HEK293 (cell line): ENCODE data around the gene ZNF524.

Experiments
- AEBP2 ChIP-seq: fragments of 450-650 bp; formaldehyde crosslinking; IDR thresholded peaks from 2 replicates; pipeline ENCODE4 v1.5.1; 2016; ENCODE audit warnings: missing biosample characterization, missing genetic modification characterization, borderline replicate concordance
- ATF2 ChIP-seq: fragments of 450-650 bp; formaldehyde crosslinking; IDR thresholded peaks from 2 replicates; pipeline ENCODE4 v1.5.1; 2016; ENCODE audit warnings: missing biosample characterization, missing genetic modification characterization, low read depth
- GFI1B ChIP-seq: fragments of 450-650 bp; formaldehyde crosslinking; IDR thresholded peaks from 2 replicates; pipeline ENCODE4 v1.5.1; 2016; ENCODE audit warnings: missing biosample characterization, missing genetic modification characterization
- GLIS1 ChIP-seq: fragments of 450-650 bp; formaldehyde crosslinking; IDR thresholded peaks from 2 replicates; pipeline ENCODE4 v1.5.1; 2016; ENCODE audit warnings: missing biosample characterization, missing genetic modification characterization
- IKZF3 ChIP-seq: fragments of 450-650 bp; IDR thresholded peaks from 2 replicates; pipeline ENCODE4 v1.5.0; 2018; ENCODE audit warnings: missing biosample characterization, mild to moderate bottlenecking, missing genetic modification characterization, moderate library complexity
- KLF9 ChIP-seq: fragments of 450-650 bp; formaldehyde crosslinking; IDR thresholded peaks from 2 replicates; pipeline ENCODE4 v1.5.1; 2016; ENCODE audit warnings: missing biosample characterization, missing genetic modification characterization, low read depth
- PRDM10 ChIP-seq: fragments of 450-650 bp; formaldehyde crosslinking; IDR thresholded peaks from 2 replicates; pipeline ENCODE4 v1.5.1; 2016; ENCODE audit warnings: missing biosample characterization, missing genetic modification characterization
- SCRT1 ChIP-seq: fragments of 450-650 bp; formaldehyde crosslinking; IDR thresholded peaks from 2 replicates; pipeline ENCODE4 v1.5.1; 2016; ENCODE audit warnings: missing biosample characterization, missing genetic modification characterization, borderline replicate concordance
- SCRT2 ChIP-seq: fragments of 450-650 bp; formaldehyde crosslinking; IDR thresholded peaks from 2 replicates; pipeline ENCODE4 v1.5.1; 2016; ENCODE audit warnings: missing biosample characterization, missing genetic modification characterization
- ZBTB17 ChIP-seq: fragments of 450-650 bp; formaldehyde crosslinking; IDR thresholded peaks from 2 replicates; pipeline ENCODE4 v1.5.1; 2016; ENCODE audit warnings: missing biosample characterization, missing genetic modification characterization
- ZFP37 ChIP-seq: fragments of 450-650 bp; formaldehyde crosslinking; IDR thresholded peaks from 2 replicates; pipeline ENCODE4 v1.5.1; 2016; ENCODE audit warnings: missing biosample characterization, missing genetic modification characterization
- ZFP41 ChIP-seq: fragments of 450-650 bp; formaldehyde crosslinking; IDR thresholded peaks from 2 replicates; pipeline ENCODE4 v1.5.1; 2016; ENCODE audit warnings: missing biosample characterization, missing genetic modification characterization, borderline replicate concordance
- ZNF274 ChIP-seq, 2 experiments: fragments of 200-500 bp in 1 of 2; fragments of 450-650 bp in 1 of 2; sonication (Bioruptor generic) in 1 of 2; formaldehyde crosslinking in 1 of 2; IDR thresholded peaks; 2 replicates each; pipeline versions ENCODE4 v1.5.1 to v1.6.1; 2014 to 2016; ENCODE audit warnings: borderline replicate concordance in 1 of 2, inconsistent platforms in 1 of 2, low read length in 1 of 2, missing biosample characterization in 1 of 2, missing genetic modification characterization in 1 of 2
- ZNF362 ChIP-seq: fragments of 450-650 bp; formaldehyde crosslinking; IDR thresholded peaks from 2 replicates; pipeline ENCODE4 v1.5.1; 2016; ENCODE audit warnings: missing biosample characterization, missing genetic modification characterization
- ZNF366 ChIP-seq: fragments of 450-650 bp; formaldehyde crosslinking; conservative IDR thresholded peaks from 2 replicates; pipeline ENCODE4 v1.5.1; 2016; ENCODE audit warnings: missing biosample characterization, missing genetic modification characterization
- ZNF391 ChIP-seq: fragments of 450-650 bp; formaldehyde crosslinking; IDR thresholded peaks from 2 replicates; pipeline ENCODE4 v1.5.1; 2016; ENCODE audit warnings: low read depth, missing biosample characterization, missing genetic modification characterization, borderline replicate concordance
- ZNF404 ChIP-seq: fragments of 450-650 bp; formaldehyde crosslinking; IDR thresholded peaks from 2 replicates; pipeline ENCODE4 v1.5.1; 2017; ENCODE audit warnings: missing biosample characterization, missing genetic modification characterization
- ZNF518A ChIP-seq: fragments of 450-650 bp; formaldehyde crosslinking; conservative IDR thresholded peaks from 2 replicates; pipeline ENCODE4 v1.5.1; 2016; ENCODE audit warnings: low read depth, missing biosample characterization, missing genetic modification characterization
- ZNF658 ChIP-seq: fragments of 450-650 bp; formaldehyde crosslinking; IDR thresholded peaks from 2 replicates; pipeline ENCODE4; 2016; ENCODE audit warnings: missing biosample characterization, missing genetic modification characterization
- ZSCAN18 ChIP-seq: fragments of 450-650 bp; formaldehyde crosslinking; IDR thresholded peaks from 2 replicates; pipeline ENCODE4 v1.5.1; 2016; ENCODE audit warnings: missing biosample characterization, missing genetic modification characterization
- ZSCAN23 ChIP-seq: fragments of 450-650 bp; formaldehyde crosslinking; IDR thresholded peaks from 2 replicates; pipeline ENCODE4 v1.5.1; 2016; ENCODE audit warnings: missing biosample characterization, missing genetic modification characterization
- ZSCAN4 ChIP-seq: fragments of 450-650 bp; formaldehyde crosslinking; IDR thresholded peaks from 2 replicates; pipeline ENCODE4 v1.5.1; 2017; ENCODE audit warnings: missing biosample characterization, missing genetic modification characterization

ZNF524 gene

GRCh38 chr19:55647732-55648584 is 47.9 kb downstream of the ZNF524 start, which contains the start of gene CCDC106 (continued):
- TF ChIP-seq ATF2 (no peak), ZNF366 (tag by site-specific recombination) (no peak), ZNF404 (tag by site-specific recombination) (no peak), ZNF274 (IDR thresholded peaks at IDR 0.05; ENCODE audit: low read length) (no peak), ZNF274 (tag by site-specific recombination; IDR thresholded peaks at IDR 0.05; ENCODE audit: borderline replicate concordance) (no peak), SCRT2 (tag by site-specific recombination) (no peak), ZFP37 (peak; percentile 77; the same call in 1 of the 2 replicates), ZNF658 (tag by site-specific recombination) (no peak), PRDM10 (tag by site-specific recombination) (peak; percentile 97), ZNF362 (tag by site-specific recombination) (no peak), KLF9 (tag by site-specific recombination) (peak; percentile 69; the same call in 1 of the 2 replicates), ZBTB17 (tag by site-specific recombination) (no peak), IKZF3 (peak; percentile 73), ZNF518A (0 out of 2 replicates have a peak, but pooled peaks have one; percentile 18), GFI1B (tag by site-specific recombination) (no peak), ZSCAN23 (tag by site-specific recombination) (no peak), SCRT1 (tag by site-specific recombination) (no peak), AEBP2 (tag by site-specific recombination) (no peak), ZNF391 (tag by site-specific recombination) (no peak), ZFP41 (tag by site-specific recombination) (no peak), GLIS1 (tag by site-specific recombination) (peak; percentile 91), ZSCAN18 (no peak), ZSCAN4 (tag by site-specific recombination) (no peak)
